ENCODE results near the gene SFTPB.
"Not testable (repeated sequence)": the region's sequence is repeated elsewhere in the genome, so short reads cannot be mapped to it uniquely, and the experiment has no call there.

The SFTPB gene

DNA sequence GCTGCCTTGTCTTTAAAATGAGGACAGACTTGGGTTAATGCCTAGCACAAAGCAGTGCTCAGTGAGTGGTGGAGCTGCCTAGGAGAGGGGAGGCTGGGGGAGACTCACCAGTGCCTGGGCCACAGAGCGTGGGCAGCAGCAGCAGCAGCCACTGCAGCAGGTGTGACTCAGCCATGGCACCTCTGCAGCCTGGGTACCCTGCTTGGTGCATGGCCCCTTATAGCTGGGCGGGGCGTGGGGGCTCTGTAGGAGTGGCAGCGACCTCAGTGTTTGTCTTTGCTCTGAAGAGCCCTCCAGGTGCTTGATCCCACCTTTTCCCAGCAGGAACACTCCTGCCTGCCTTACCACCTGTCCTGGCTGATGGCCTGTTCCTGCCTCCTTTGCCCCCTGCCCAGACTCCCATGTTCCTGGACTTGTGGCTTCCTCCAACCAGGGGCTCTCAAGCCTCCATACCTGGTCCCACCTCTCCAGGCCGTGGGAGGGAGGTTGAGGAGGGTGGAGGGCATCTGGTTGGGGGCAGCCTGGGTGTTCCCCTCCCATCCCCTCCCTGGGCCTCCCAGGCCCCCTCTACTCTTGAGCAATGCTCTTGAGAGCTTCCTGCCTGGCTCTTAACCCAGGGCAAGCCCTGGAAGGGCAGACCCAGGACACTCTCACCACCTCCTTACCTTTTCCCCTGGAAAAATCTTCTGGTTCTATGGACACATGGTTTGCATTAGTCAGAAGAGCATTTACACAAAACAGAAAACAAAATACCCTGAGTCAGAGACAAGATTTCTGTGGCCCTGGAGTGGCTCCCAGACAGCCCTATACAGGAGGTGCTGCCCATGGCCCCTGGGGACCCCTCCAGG, at the start of gene SFTPB:
SFTPB (minus strand) TSS at position 191 of the 848 bp plus-strand sequence; CDS start at position 175, 16 bp downstream.
- DNase-seq: no peak

DNA sequence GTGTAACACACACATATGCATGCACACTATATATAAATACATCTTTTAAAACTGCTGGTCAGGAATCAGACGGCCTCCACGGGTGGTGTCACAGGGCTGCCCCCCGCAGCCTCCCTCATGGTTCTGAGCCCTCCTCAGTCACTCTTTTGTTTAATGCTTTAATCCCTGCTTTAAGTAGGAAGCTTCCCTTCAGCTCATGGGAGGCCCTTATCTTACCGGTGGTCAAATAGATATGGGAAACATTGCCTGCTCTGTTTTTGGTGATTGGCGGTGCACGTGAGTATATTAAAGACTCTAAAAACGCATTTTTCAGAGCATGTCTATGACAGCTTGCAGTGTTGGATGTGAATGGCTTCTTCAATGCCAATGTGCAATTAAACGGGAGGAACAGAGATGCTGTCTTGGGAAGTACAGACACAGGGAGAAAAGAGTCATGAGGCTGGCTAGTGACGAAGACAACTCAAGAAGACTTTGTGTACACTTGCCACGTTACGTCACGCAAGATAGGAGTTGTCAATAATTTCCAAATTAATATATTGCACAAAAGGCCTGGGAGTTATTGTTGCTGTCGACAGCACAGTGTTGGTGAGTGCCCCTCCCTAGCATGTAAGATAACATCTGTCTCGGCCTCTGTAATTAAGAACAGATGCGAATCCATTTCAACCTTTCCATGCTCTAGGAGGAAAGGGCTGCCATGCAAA, 49.5 kb upstream of the SFTPB start:
- no peak for DNase-seq

DNA sequence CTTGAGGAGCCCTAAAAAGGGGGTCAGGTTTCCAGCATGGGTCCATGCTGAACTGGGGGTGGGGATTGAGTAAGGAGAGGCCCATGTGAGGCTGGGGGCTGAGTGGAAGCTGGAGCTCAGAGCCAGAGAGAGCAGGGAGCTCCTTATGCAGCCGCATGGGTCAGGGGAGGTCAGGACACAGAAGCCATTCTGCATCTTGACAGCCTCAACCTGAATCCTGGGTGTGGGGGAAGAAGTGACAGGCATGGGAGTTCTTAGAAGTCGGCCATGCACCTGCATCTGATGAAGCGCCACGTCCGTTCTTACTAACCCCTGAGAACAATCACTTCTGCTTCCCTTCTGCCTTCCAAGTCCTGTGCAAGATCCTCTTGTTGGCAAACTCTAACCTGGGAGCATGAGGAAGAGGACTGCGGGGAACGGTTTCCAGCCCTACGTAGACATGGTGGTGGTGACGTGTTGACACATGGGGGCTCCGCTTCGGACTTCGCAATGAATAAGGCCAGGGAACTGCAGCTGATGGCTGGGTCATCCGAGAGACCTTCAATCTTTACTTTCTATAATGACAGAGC, 48.4 kb upstream of the SFTPB start:
- DNase-seq: no peak

DNA sequence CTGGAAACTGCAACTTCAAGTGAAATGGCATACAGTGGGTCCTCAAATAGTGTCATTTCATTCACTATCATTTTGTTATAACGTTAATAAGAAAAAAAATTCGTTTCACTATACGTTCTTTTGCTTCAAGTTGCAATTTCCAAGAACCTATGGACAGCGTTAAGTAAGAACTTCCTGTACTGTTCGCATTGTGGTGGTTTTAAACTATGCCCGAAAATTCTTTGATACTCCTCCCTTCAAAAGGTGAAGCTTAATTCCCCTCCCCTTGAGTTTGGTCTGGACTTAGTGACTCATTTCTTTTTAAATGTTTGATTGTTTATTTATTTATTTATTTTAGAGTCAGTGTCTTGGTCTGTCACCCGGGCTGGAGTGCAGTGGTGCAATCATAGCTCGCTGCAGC, 46.8 kb upstream of the SFTPB start:
- no peak for DNase-seq

DNA sequence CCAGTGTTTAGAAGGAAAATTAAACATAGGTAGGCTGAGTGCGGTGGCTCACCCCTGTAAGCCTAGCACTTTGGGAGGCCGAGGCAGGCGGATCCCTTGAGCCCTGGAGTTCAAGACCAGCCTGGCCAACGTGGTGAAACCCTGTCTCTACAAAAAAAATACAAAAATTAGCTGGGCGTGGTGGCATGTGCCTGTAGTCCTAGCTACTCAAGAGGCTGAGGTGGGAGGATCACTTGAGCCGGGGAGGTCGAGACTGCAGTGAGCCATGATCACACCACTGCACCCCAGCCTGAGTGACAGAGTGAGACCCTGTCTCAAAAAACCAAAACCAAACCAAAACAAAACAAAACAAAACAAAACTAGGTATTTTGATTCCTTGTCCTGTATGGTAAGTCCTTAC, 46.4 kb upstream of the SFTPB start:
- DNase-seq: not testable (repeated sequence)

DNA sequence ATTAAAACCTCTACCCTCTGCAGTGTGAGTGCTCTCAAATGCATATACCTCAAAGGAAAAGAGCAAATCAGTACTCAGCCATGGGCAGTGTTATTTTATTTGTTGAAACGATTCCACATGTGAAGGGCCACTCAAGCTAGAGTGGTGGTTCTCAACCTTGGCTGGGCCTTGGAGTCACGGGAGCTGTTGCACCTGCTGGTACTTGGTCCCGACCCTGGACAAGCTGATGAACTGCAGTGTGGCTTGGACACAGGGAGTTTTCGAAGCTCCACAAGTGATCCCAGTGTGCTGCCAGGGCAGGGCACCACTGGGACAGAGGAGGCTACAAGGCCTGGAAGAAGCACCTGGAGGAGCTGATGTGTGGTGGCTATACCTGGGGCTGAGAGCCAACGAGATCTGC, 45.8 kb upstream of the SFTPB start:
- no peak for DNase-seq

DNA sequence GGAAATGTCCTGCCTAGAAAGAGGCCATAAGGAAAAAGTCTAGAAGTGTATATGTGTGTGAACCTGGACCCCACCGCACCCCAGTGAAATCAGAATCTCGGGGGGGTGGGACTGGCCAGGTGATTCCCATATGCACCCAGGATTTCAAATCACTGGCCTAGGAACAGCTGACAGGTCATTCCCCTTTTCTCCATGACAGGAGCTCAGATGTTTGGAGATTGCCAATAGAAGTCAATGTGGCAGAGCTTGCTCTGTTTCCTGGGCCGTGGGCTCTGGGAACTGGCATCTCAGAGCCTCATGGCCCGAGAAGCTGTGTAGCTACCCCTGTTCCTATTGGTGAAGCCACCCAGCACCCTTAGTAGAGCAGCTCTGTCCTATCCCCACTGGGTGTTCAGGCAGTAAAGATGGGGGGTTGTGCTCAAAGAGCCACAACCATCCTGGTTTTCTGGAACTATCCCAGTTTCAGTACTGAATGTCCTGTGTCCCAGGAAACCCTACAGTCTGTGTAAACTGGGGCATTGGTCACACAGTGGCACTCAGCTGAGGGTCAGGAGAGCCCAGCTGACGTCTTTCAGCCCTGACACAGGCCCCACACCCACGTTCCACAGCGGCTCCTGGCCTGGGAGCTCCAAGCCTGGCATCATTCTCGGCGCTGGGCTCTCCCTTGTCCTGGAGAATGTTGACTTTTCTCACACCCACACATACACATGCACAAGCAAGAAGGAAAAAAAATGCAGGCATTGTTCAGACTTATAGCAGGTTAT, 45.0 kb upstream of the SFTPB start:
- no peak for DNase-seq

DNA sequence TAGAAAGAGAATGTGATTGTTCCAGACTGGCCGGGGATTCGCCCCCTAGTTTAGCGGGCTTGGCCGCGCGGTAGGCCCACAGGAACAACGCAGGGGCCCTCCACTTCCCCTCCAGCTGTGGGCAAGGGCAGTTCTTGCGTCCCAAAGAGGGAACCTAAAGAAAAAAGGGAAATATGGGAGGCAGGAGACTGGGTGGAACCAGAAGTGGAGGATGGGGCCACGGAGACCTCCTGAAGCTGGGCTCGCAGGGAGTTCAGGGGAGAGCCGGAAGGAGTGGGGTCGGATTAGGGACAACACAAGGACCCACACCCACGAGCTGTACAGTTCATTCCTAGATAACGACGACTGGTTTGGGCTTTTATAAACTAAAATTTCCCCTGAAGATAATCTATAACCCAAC, 44.3 kb upstream of the SFTPB start:
- DNase-seq: no peak

DNA sequence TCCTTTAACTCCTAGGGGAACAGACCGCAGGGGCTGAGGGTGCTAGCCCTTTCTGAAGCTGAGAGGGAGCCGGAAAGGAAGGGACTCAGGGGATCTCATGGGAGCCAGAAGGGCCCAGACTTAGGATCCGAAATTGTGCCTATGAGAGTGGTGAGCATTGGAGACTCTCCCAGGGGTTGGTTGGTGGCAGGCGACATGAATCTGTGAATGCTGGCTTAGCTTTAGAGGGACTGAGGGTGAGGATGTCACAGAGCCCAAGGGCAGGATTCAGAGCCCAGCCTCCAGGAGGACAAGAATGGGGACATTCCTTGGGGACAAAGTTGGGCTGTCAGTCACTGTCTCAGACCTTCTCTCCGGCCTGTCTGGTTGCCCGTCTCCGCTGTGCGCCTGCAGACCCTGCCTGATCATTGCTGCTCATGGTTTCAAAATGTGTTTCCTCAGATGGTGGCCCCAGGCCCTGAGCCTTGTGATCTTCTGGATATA, 43.6 kb upstream of the SFTPB start:
- DNase-seq: no peak

DNA sequence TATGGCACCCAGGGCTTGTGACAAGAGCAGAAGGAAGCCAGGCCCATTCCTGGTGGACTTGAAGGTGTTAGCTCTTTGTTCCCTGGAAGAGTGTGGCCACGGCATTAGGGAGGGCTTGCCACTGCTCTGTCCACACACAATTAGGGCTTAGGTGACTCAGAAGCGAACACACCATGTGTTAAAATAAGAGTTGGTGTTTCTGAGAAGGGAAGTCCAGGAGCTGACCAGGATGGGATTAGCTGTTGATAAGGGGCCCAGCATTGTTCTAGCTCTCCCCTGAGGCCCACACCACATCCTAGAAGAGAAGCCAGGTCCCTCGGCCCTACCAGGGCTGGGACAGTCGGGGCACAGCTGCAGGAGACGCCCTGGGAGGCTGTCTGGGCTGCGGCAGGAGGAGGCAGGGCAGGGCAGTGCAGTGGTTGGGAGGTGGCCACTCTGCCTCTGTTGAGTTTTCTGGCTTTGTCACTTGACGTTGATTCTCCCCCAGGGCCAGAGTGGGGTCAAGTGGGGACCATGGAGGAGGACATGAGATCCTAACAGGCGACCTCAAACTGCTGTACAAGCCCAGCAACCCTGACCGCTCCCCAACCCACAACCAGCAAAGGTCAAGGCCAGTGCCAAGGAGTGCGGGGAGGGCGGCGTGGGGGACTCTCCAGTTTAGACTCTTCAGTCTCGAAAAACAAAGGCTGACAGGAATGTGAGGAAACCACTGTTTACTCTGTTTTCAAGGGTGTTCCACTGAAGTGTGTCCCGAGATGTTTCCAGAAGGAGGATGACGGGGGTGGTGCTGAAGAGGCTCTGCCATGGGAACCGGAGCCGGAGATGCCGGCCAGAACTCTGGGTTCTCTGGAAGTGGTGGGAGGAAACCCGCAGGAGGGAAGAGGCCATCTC, 42.9 kb upstream of the SFTPB start:
- DNase-seq: no peak

DNA sequence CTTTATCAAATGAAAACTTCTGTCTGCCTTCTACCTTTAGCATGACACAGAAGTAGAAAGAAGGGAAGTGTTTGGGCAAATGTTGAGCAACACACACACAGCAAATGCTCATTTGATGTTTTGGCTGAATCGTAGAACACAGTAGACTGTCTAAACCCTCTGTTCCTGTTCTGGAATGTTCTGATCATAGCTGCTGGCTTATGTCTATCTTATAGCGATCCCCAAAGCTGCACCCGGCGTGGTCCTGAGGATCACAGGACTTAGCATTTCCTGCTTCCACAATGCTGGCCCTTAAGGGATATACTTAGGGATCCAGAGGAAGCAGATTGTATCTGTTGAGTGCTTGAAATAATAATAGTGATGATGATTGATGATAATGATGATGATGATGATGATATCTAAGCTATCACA, 41.4 kb upstream of the SFTPB start:
- no peak for DNase-seq

DNA sequence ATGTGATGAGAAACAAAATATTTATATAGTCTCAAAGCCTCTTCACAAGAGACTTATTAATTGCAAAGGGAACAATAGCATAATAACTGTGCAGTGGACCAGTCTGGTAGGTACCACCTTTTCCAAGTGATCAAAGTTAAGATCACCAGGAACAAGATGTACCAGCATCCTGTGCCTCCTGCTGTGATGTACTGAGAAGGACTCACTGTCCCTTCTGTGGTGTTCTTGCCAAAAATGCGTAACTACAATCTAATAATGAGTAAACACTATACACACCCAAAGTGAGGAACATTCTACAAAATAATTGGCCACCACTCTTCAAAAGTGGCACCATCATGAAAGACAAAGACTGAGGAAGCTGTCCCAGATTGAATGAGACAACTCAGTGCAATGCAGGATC, 40.6 kb upstream of the SFTPB start:
- DNase-seq: no peak

DNA sequence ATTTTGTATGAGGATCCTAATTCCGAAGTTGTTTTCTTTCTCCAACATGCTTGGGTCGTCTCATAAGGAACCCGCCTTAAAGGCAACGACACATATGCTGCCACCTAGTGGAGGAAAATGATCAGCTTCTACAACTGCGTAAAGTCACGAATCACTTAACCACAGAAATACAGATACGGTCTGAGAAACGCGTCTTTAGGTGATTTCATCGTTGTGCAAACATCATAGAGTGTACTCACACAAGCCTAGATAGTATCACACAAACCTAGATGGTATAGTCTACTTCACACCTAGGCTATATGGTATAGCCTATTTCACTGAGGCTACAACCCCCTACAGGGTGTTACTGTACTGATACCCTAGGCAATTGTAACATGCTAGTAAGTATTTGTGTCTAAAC, 39.3 kb upstream of the SFTPB start:
- DNase-seq: peak; percentile 64

DNA sequence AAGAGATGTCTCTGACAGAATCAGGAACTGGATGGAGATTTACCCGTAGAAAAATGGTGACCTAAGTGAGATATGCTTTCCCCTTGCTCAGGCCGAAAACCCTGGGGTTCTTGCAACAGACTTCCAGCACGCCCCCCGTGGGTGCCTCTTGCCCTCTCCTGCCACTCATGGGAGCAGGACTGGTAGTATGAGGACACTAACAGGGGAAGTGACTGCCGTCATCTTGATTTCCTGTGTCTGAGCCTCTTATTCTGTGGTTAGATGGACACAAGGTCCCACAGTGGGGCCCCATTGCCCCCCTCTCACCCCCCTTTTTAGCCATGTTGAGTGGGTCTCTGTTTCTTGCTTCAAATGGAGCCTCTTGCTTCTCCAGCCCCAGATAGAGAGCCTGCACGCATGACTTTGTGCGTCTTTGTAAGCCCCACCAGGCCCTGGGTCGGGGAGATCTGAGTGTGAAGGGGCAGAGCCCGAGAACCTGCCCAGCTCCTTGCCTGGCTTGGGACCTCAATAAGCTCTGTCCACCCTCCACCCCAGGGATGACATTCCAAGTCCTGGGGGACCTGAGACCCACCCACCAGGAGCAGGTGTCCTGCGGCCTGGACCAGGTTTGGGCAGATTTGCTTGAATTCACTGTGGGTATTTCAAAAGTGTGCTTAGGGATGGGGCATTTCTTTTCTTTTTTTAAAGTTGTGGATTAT, 38.7 kb upstream of the SFTPB start:
- DNase-seq: no peak

DNA sequence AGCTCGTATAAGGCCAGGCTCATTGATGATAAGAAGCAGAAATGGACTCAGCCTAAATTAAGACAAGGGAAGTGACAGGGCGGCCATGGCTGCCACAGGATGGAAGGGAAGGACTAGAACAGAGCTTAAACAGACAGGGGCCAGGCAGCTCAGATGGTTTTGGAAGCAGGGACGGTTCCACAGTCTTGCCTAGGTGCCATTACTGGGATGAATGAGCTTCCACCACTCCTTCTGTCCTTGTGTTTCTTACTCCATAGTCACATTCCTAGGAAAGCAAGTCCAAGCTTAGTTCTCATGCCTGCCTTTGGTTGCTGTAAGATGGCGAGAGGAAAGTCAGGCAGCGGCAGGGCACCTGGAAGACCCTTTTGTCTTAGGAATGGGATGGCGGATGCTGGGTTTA, 38.1 kb upstream of the SFTPB start:
- DNase-seq: no peak

DNA sequence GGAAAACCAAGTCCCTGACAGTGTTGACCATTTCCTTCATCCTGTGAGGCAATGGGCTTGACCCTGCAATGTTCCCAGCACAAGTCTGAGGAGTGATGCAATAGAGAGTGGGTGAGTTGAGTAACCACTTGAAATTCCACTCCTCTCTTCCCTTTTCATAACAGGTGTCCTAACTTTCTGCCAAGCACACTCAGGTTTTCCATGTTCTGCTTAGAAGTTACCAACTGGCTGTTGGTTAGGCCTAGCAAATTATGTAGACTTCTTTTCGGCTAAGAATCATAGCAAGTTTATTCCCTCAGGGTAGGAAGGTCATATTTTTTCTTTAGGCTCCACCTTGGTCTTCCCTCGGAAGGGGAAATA, 37.7 kb upstream of the SFTPB start:
- no peak for DNase-seq

DNA sequence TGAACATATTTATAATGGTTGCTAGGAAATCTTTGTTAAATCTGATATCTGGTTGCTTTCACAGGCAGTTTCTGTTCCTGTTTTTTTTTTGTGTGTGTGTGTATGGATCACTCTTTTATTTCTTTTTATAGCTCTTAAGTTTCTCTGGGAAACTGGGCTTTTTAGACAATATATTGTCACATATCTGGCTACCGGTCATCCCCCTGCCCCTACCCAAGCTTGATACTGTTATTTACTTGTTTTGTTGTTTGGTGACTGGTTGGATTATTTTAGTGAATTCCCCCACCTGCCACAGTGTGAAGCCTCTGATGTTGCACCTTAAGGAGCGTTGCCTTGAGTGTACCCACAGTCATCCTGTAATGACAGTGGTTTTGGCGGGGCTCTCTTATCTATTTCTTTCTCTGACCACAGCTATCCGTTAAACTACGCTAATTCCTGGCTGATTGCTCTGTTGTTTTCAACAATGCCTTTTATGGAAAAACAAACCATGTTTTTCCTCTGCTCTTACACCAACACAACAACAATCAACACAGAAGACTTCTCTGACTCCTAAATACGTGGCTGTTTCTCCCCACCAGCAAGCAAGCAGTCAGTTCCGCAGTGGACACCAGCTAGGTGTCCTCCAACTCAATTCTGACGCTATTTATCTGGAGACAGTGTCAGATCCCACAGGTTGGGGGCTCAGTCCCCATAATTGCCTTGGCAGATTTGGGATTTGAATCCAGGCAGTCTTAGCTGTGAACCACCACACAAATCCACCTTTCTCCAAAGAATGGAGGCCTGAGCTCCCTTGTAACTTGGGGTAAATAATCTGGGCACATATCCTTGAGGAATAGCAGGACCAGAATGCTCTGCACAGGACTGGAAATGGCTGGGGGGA, 37.0 kb upstream of the SFTPB start:
- no peak for DNase-seq

DNA sequence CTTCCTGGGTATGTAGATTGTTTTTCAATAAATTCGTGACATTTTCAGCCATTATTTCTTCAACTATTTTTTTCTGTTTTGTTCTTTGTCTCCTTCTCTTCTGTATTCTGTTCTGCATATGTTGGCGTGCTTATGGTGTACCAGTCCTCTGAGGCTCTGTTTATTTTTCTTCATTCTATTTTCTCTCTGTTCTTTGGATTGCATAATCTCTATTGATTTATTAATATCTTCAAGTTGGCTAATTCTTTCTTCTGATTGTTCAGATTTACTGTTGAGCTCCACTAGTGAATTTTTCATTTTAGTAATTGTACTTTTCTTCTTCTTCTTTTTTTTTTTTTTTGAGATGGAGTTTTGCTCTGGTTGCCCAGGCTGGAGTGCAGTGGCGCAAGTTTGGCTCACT, 36.0 kb upstream of the SFTPB start:
- no peak for DNase-seq

DNA sequence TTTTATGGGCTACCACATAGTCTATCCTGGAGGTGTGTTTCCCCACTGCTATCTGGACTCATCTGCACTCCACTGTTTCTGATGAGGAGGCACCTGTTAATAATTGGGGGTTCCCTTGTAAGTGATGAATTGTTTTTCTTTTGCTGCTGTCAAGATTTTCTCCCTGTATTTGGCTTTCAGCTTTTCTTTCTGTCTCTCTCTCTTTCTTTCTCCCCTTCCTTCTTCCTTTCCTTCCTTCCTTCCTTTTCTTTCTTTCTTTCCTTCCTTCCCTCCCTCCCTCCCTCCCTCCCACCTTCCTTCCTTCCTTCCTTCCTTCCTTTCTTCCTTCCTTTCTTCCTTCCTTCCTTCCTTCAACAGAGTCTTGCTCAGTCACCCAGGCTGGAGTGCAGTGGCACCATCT, 35.3 kb upstream of the SFTPB start:
- no peak for DNase-seq

DNA sequence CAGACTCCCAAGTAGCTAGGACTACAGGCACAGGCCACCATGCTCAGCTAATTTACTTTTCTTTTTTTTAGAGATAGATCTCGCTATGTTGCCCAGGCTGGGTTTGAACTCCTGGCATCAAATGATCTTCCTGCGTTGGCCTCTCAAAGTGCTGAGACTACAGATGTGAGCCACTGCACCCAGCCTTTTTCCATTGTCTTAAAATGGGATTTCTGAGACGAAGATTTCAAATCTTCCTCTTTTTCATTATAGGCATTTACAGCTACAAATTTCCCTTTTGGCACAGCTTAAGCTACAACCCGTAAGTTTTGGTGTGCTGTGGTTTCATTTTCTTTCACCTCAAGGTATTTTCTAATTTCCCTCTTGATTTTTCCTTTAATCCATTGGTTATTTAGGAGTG, 34.8 kb upstream of the SFTPB start:
- no peak for DNase-seq

DNA sequence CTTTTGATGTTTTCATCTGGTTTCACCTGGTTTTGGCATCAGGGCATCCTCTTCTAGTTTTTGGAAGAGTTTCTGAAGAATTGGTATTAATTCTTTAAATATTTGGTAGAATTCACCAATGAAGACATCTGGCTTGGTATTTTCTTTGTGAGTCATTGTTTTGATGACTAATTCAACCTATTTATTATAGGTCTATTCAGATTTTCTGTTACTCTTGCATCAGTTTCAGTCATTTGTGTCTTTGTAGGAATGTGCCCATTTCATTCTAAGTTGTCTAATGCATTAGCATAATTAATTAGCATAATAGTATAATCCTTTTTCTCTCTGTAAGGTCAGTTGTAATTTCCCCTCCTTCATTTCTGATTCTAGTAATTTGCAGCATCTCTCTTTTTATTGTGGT, 34.2 kb upstream of the SFTPB start:
- no peak for DNase-seq
